SH-SY5Y (cell line): ENCODE measurements around the gene WNT3.

ENCODE experiments used
- GATA2 ChIP-seq: IDR thresholded peaks from 2 replicates; pipeline ENCODE4 v1.6.1; 2011; ENCODE audit warnings: mild to moderate bottlenecking, low read depth, low read length
- GATA3 ChIP-seq: IDR thresholded peaks from 2 replicates; pipeline ENCODE4 v1.6.1; 2011; ENCODE audit warnings: low read depth, mild to moderate bottlenecking, low read length, moderate library complexity

Gene WNT3

DNA sequence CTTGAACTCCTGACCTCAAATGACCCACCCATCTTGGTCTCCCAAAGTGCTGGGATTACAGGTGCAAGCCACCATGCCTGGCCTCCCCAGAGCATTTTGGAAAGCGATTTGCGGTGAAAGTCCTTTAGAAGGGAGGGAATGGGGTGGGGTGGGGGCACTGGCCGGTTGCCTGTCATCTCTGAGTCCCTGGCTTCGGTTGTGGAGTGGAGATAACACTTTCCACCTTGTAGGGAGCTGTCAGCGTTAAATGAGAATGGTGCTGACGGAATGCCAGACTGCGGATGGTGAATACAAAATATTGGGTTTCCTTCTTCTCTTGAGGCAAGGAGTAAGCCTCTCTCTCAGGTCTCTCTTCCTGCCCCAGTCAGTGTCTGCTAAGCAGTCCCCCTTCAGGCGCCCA lies 5.2 kb upstream of the WNT3 start:
- TF ChIP-seq GATA3 (no peak), GATA2 (no peak)

- TF ChIP-seq GATA3 (no peak), GATA2 (no peak)
These were observed 4.0 kb upstream of the WNT3 start for GRCh38 chr17:46822388-46822921.

DNA sequence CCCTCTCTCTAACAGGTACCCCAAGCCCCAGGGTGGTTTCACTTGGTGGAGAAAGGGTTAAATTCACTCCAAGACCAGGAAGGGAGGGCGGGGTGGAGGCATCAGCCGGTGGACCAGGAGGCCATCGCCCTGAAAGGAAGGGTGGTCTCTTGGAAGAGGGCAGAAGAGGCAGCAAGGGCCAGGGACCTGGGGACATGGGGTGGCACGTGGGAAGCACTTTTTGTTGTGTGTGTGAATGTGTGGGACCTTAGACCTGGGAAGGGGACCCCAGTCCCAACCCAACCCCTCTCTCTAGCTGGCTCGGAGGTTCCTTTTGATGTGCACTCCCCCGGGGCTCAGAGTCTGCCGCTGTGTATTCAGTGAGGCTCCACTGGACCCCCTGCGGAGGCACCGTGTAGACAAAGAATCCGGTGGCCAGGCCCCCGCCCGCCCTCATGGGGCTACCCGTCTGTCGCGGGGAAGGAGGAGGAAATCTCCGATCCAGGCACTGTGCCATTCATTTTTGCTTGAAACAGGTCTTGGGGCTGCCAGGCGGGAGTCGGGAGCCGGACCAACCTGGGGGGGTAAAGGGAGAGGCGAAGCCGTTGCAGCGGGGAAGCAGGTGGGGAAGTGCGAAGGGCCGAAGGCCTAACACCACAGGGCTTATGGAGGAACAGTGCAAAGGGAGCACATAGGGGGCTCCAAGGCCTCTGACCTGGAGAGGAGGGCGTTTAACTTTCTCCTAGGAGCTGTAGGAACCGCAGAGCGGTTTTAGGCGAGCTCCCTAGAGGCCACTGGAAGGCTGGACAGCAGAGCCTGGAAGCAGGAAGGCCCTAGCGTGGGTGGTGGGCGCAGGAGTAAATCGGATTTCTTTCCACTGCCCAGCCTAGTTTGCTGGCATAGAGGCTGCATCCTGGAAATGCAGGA lies 3.2 kb upstream of the WNT3 start:
- TF ChIP-seq GATA3 (no peak), GATA2 (no peak)

DNA sequence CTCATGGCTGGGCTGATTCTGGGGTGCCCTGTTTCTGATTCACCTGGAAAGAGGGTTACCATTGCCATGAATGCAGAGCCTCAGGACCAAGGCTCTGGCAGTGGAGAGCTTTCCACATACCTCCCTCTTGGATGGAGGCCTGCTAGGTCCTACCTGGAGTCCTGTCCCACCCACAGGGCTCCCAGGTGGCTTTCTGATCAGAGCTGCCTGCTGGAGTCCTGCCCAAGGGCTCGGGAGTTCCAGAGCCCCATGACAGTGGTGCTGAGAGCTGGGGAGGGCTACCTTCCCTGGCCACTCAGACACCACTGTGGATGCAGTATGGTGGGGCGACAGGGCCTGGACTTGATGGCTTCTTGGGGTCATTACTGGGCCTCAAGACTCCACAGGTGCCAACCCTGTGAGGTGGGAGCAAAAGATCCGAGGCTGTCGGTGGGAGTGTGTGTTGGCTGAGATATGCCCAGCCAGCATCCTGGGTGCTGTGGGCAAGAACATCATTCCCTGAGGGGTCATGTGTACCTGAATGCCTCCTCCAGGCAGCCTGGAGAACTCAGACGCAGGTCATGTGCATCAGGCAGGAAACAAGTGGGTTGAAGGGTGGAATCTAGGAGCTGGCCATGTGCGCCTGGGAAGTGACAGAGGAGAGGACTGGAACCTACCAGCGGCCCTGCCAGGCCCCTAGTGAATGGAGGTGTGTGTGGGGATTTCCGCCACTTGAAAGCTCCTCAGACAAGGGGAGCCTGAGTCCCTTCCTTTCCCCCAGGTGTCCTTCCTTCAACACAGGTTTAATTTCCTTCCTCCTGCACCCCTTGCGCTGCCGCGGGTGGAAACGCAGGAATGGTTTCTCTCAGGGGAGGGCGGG lies 2.3 kb upstream of the WNT3 start:
- TF ChIP-seq GATA2 (no peak), GATA3 (no peak)

GRCh38 chr17:46819906-46820351 lies 1.4 kb upstream of the WNT3 start:
- TF ChIP-seq GATA2 = no peak
- no peak for TF ChIP-seq GATA3

DNA sequence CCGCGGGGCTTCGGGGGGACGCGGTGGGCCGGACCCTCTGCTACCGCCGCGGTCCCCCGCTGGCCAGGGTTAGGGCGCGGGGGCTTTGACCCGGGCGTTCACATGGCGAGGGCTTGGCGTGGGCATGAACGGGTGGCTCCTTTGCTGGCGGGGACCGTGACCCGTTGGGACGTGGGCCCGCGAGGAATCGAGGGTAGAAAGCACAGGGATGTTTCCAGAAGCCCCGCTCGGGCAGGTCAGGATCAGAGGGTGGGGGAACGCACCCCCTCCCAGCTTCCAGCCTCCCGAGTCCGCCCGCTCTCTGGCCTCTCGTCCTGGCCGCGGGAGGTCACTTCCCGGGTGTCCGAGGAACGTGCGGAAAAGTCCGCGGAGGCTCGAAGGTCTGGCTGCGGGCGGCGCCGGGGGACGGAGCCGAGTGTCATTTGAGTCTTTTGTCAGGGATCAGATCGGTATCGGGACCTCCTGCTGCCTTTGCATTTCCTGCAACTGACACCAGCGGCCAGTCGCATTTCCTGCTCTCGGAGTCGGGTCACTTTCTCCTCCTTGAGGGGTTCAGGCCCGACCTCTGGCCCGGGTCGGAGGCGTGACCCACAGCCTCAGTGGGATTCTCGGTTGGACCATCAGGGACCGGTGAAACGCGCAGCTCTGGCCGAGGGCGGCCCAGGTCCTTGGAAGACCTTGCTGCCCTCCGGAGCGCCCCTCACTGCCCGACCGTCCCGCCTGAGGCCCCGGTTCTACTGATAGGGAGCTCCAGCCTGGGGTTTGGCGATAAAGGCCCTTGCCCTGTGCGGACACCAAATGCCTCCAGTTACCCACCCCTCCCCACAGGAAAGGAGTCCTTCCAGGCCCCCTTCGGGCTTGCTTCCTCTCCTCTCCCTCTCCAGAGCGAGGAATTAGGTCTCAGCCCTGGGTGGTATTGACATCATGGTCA lies 702 bp upstream of the WNT3 start:
- no peak for TF ChIP-seq GATA3
- TF ChIP-seq GATA2 = no peak

DNA sequence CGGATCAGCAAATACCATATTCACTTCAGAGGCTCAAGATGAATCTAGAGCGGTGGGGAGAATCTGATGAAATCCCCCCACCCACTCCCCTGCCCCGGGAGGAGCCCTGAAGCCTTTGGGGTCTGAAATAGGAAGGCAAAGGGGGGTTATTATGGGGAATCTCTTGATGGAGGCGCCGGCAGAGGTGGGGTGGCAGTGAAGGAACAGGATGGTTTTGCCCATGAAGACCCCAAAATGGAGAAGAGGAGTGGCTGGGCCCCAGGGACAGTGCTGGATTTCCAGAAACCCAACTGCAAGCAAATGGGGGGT lies 637 bp downstream of the WNT3 start:
- no peak for TF ChIP-seq GATA3
- no peak for TF ChIP-seq GATA2

GRCh38 chr17:46817151-46817900 lies 1.2 kb downstream of the WNT3 start:
- TF ChIP-seq GATA2 (no peak), GATA3 (no peak)

GRCh38 chr17:46815474-46816353 lies 2.8 kb downstream of the WNT3 start:
- TF ChIP-seq GATA2 (no peak), GATA3 (no peak)

- TF ChIP-seq GATA2 (no peak), GATA3 (no peak)
These were observed 4.0 kb downstream of the WNT3 start for GRCh38 chr17:46814446-46814845.

DNA sequence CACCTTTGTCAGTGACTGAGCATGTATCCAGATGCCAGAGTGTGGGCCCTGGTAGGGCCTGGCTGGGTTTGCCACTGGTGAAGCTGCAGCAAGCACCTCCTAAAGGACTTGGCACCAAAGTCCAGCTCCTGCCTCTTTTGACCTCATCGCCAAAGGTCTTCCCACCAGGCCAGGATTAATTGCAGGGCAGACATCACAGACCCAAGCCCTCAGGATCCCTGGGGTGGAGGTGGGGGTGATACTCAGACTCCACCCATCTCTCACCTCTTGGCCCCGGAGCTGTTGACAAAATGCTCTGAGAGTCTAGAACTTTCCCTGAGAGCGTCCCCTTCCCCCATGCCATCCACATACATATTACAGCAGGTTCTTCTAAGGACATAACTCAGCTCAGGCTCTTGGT lies 4.6 kb downstream of the WNT3 start:
- TF ChIP-seq GATA3 (no peak), GATA2 (no peak)

GRCh38 chr17:46812624-46813318 lies 5.7 kb downstream of the WNT3 start:
- TF ChIP-seq GATA2 (no peak), GATA3 (no peak)
